Natural killer cell (primary cell): Measurements from ENCODE around the gene GRIN1. TPM values are rescaled to one million over a fixed set of nuclear protein-coding genes. Genes with fewer than 3 reads are reported as not detected.

ENCODE experiments used
- ATAC-seq, 3 donors: fragments of 150-1000 bp in 2 of 3; fragments of 200-7000 bp in 1 of 3; cut with Tn5 transposase; 1 replicate in 1 of 3; 2 replicates in 2 of 3; pipeline ENCODE4 v1.10.0; 2021; ENCODE audit warnings: mild to moderate bottlenecking in 2 of 3, moderate library complexity in 2 of 3
- DNase-seq, 2 donors: peaks; one replicate each; pipeline versions ENCODE4 v3.0.0 to v3.0.0-alpha.2; 2013 to 2021; ENCODE audit warnings: mixed read lengths in 1 of 2
- H3K27ac ChIP-seq: one replicate; pipeline ENCODE4 v1.5.1; 2013; ENCODE audit warnings: mild to moderate bottlenecking, low read length
- H3K27me3 ChIP-seq: one replicate; pipeline ENCODE4 v1.6.1; 2013; ENCODE audit warnings: low read length; ENCODE audit not compliant: control insufficient read depth, insufficient read depth
- H3K36me3 ChIP-seq: one replicate; pipeline ENCODE4 v1.6.1; 2013; ENCODE audit warnings: low read length; ENCODE audit not compliant: control insufficient read depth, insufficient read depth
- H3K4me1 ChIP-seq: one replicate; pipeline ENCODE4 v1.6.1; 2013; ENCODE audit warnings: low read length; ENCODE audit not compliant: control insufficient read depth, insufficient read depth
- H3K4me3 ChIP-seq: one replicate; pipeline ENCODE4 v1.5.1; 2013; ENCODE audit warnings: low read length
- H3K9me3 ChIP-seq: one replicate; pipeline ENCODE4 v1.6.1; 2013; ENCODE audit warnings: low read length; ENCODE audit not compliant: control insufficient read depth, insufficient read depth
- H3K27ac Mint-ChIP-seq, 2 donors: one replicate each; pipeline ENCODE4 v1.8.0; 2022; ENCODE audit warnings: mild to moderate bottlenecking in 2 of 2, mixed read lengths in 2 of 2, moderate library complexity in 1 of 2
- H3K27me3 Mint-ChIP-seq, 2 donors: one replicate each; pipeline ENCODE4 v1.8.0; 2022; ENCODE audit warnings: low read depth in 2 of 2, mixed read lengths in 2 of 2
- H3K36me3 Mint-ChIP-seq: one replicate; pipeline ENCODE4 v1.8.0; 2022; ENCODE audit warnings: mixed read lengths
- H3K4me1 Mint-ChIP-seq, 2 donors: one replicate each; pipeline ENCODE4 v1.8.0; 2022; ENCODE audit warnings: mixed read lengths in 2 of 2
- H3K4me3 Mint-ChIP-seq: one replicate; pipeline ENCODE4 v1.8.0; 2022; ENCODE audit warnings: mild to moderate bottlenecking, moderate library complexity, mixed read lengths
- H3K9me3 Mint-ChIP-seq, 2 donors: one replicate each; pipeline ENCODE4 v1.8.0; 2022; ENCODE audit warnings: mixed read lengths in 2 of 2
- CTCF ChIP-seq: fragments of 200-600 bp; IDR thresholded peaks from one replicate; pipeline ENCODE4 v1.8.0; 2022; ENCODE audit warnings: antibody characterized with exemption
- WGBS: methylation state at CpG from one replicate; pipeline ENCODE4 v1.1.7; 2013; ENCODE audit warnings: missing lambda C conversion rate; ENCODE audit not compliant: insufficient coverage; 5-methylcytosine and 5-hydroxymethylcytosine counted together
- intact Hi-C: fragments of 100-400 bp; cut with micrococcal nuclease; formaldehyde crosslinking; loops from one replicate; pipeline ENCODE4 v1.14.2; 2022
- total RNA-seq, 4 donors: library from RNA; stranded (reverse); fragments of 120-200 nt in 1 of 4; gene quantifications; one replicate each; pipeline versions ENCODE4 v1.2.3 to v1.2.4, GENCODE V29; 2013 to 2022

The GRIN1 gene
- total RNA-seq, 3 donors from 2014 or later (not counting 1 experiment from before 2014, with no cell fraction given), result not detected

- Histone ChIP-seq H3K27me3 (no peaks in the 10 kb centered on the region), H3K4me3 (peak within 1 kb of the TSS; percentile 75), H3K9me3 (no peaks in the 10 kb centered on the region), H3K27ac (peak within 1 kb of the TSS; percentile 82), H3K36me3 (no peaks in the 10 kb centered on the region), H3K4me1 (peaks cover 39% of the 10 kb centered on the region)
- peak; percentile 92 to 99 (median 94) for ATAC-seq
- Mint-ChIP-seq H3K36me3 (no peaks in the 10 kb centered on the region), H3K27me3 (no peaks in the 10 kb centered on the region), H3K9me3 (no peaks in the 10 kb centered on the region), H3K4me1 (peaks cover 16 to 32% of the 10 kb centered on the region in 2 donors), H3K27ac (peak within 1 kb of the TSS; percentile 83 to 86), H3K4me3 (peak within 1 kb of the TSS; percentile 90)
- intact Hi-C loops, result loop anchor here (1.0 to 5.0 kb wide), 2 partner anchors 11 to 42 kb away; partner anchors contain the start of gene TUBB4B
- peak; percentile 98 for DNase-seq
- WGBS, result under 1% methylated on average over 118 of the region's 118 CpGs
- no peak for TF ChIP-seq CTCF
Observed at GRCh38 chr9:137200311-137201204, 61.6 kb downstream of the GRIN1 start, which contains the start of gene TPRN. Gene TPRN (minus strand): TSS chr9:137200741. CDS start chr9:137200711, 30 bp downstream.

- Mint-ChIP-seq H3K9me3 (no peaks in the 10 kb centered on the region), H3K4me3 (peak overlapping the region; percentile 83), H3K4me1 (peaks cover 24 to 40% of the 10 kb centered on the region in 2 donors), H3K27me3 (no peaks in the 10 kb centered on the region), H3K27ac (peak overlapping the region; percentile 83 to 86), H3K36me3 (no peaks in the 10 kb centered on the region)
- ATAC-seq (no peak), DNase-seq (no peak)
- WGBS, result 33% methylated on average over 23 of the region's 23 CpGs
- no peaks in the 10 kb centered on the region for H3K9me3 ChIP-seq
- H3K4me3 ChIP-seq, result peak overlapping the region; percentile 75
- intact Hi-C loops, result loop anchor here (5.0 kb wide), 1 partner anchor 41 kb away; the partner anchor contains the start of gene TUBB4B
- TF ChIP-seq CTCF, result no peak
- no peaks in the 10 kb centered on the region for H3K36me3 ChIP-seq
- peaks cover 45% of the 10 kb centered on the region for H3K4me1 ChIP-seq
- H3K27me3 ChIP-seq, result no peaks in the 10 kb centered on the region
- peak overlapping the region; percentile 82 for H3K27ac ChIP-seq
Observed at GRCh38 chr9:137201205-137201868, 62.4 kb downstream of the GRIN1 start.

- Histone ChIP-seq H3K36me3 (no peaks in the 10 kb centered on the region), H3K4me1 (peaks cover 53% of the 10 kb centered on the region), H3K9me3 (no peaks in the 10 kb centered on the region), H3K4me3 (no peak overlapping the region), H3K27ac (no peak overlapping the region), H3K27me3 (no peaks in the 10 kb centered on the region)
- no peak for ATAC-seq
- no peak for DNase-seq
- peaks cover 37 to 49% of the 10 kb centered on the region in 2 donors for H3K4me1 Mint-ChIP-seq
- no peak overlapping the region for H3K27ac Mint-ChIP-seq
- 95% methylated on average over 8 of the region's 8 CpGs for WGBS
- H3K27me3 Mint-ChIP-seq, result no peaks in the 10 kb centered on the region
- TF ChIP-seq CTCF, result no peak
- no peaks in the 10 kb centered on the region for H3K9me3 Mint-ChIP-seq
- intact Hi-C loops, result loop anchor here (5.0 kb wide), 1 partner anchor 39 kb away; the partner anchor contains the start of gene TUBB4B
- H3K36me3 Mint-ChIP-seq, result no peaks in the 10 kb centered on the region
- no peak overlapping the region for H3K4me3 Mint-ChIP-seq
Observed at GRCh38 chr9:137202966-137203365, 64.0 kb downstream of the GRIN1 start.
